ENCODE data around the gene BLM. TPM values are rescaled to one million over a fixed set of nuclear protein-coding genes. Genes with fewer than 3 reads are reported as not detected.
A peak's percentile ranks its signal among the peaks of the same experiment; 100 is the strongest.

Gene BLM
- total RNA-seq, 1 donor from 2014 or later = 0.68 TPM

- DNase-seq (ENCODE audit: low spot score) (no peak), ATAC-seq (no peak)
These were observed 63.8 kb downstream of the BLM start for GRCh38 chr15:90780916-90781315.

DNA sequence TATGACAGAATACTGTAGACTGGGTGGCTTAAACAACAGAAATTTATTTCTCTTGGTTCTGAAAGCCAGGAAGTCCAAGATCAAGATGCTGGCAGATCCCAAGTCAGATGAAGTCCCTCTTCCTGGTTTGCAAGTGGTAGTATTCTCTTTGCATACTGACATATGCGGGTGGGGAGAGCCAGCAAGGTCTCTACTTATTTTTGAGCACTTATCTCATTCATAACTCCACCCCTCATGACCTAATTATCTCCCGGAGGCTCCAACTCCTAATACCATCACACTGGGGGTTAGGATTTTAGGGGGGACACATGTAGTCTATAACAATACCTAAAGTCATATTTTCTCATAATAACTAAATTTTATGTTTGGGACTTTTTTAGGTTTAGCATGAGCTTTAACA, 65.3 kb downstream of the BLM start:
- ATAC-seq = no peak
- DNase-seq (ENCODE audit: low spot score) = no peak

- DNase-seq (ENCODE audit: low spot score) (no peak), ATAC-seq (no peak)
These were observed 70.7 kb downstream of the BLM start for GRCh38 chr15:90787881-90788280.

DNA sequence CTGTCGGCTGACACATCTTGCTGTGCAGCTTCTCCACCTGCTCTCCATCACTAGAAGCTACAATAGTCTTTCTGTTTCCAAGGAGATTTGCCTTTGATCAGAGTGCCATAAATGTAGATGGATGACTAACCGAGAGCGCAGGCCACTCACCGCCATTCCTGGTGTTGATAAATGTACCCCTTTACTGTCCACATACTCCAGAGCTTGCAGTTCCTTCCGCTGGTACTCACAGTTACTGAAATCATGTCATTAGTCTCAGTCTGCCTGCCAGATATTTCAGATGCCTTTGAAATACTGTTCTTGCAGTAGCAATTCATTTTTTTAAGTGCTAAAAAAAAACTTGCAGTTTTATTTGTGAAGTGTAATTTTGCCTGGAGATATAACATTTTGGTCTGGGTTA, 72.3 kb downstream of the BLM start:
- DNase-seq (ENCODE audit: low spot score) (no peak), ATAC-seq (no peak)

DNA sequence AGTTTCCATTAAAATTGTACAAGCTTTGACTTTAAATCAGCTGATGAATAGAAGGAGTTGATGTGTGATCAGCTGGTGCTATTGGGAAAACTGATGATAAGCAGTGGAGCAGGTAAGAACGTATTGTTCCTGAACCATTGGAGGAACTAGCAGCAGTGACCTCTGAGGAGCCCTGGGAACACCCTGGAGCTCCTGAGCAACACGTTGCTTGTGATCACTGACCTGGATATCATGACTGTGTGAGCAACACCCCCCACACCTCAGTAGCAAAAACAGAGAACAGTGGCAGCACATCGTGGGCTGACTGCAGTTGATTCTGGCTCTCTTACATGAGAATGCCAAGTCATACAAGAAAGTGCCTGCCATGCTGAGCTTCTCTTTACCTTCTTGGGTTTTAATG, 72.9 kb downstream of the BLM start:
- DNase-seq (ENCODE audit: low spot score) (no peak), ATAC-seq (no peak)

- DNase-seq (ENCODE audit: low spot score) (no peak), ATAC-seq (no peak)
These were observed 73.4 kb downstream of the BLM start for GRCh38 chr15:90790561-90790960.

- no peak for DNase-seq (ENCODE audit: low spot score)
- no peak for ATAC-seq
These were observed 77.4 kb downstream of the BLM start for GRCh38 chr15:90794538-90794937.

- ATAC-seq (no peak), DNase-seq (ENCODE audit: low spot score) (no peak)
These were observed 82.6 kb downstream of the BLM start for GRCh38 chr15:90799639-90800170.

GRCh38 chr15:90801803-90802202, 84.7 kb downstream of the BLM start:
- no peak for DNase-seq (ENCODE audit: low spot score)
- ATAC-seq = no peak

- DNase-seq (ENCODE audit: low spot score) = no peak
- no peak for ATAC-seq
These were observed 90.1 kb downstream of the BLM start for GRCh38 chr15:90807074-90807785.

DNA sequence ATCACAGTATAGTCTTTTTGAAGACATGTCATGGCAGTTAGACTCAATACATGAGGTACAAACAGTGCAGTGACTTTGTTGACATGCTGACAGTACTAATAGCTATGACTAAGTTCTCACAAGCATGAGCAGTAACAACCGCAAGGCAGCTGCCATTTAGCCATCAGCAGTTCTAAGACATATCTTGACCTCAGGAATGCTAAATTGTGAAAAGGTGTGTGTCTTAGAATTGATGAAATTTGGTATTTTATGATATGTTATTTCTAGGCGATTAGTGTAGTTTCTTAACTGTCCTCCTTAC, 90.6 kb downstream of the BLM start:
- ATAC-seq = no peak
- DNase-seq (ENCODE audit: low spot score) = no peak

- ATAC-seq (peak; percentile 36), DNase-seq (ENCODE audit: low spot score) (no peak)
These were observed 91.5 kb downstream of the BLM start for GRCh38 chr15:90808517-90809235.

DNA sequence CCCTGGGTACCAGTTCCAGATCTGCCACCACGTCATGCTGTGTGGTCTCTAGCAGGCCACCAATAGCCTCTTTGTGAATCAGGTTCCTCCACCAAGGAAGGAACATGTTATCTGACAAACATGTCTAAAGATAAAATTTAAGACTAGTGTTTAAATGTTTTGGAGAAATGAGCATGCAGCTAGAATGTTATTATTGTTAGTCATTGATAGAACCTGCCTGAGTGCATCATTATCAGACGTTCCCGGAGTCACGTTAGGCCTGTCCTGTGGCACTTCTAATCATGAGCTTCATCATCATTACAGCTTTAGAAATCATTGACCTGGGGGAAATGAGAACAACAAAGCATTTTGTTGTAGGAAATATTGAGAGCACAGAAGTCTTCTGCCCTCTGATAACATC, 92.4 kb downstream of the BLM start:
- no peak for ATAC-seq

DNA sequence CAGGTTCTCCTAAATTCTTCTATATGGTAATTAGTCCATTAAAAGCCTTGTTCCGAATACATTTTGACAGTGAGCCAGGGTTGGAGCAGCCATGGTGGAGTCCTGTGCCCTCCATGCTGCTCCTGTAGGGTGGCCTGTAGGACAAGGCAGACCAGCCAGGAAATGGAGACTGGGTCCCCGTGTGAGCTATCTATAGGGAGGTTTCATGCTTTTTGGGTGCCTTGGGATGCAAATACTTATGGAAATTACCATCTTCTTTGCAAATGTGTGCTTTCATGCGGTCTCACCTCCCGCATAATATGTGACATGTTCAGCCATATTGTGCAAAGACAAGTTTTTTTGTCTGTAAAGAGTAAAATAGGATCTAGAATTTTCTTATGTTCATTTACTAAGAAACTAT, 93.2 kb downstream of the BLM start:
- ATAC-seq (no peak), DNase-seq (ENCODE audit: low spot score) (no peak)

More for the DNA sequence above, 92.4 kb downstream of the BLM start:
- no peak for DNase-seq (ENCODE audit: low spot score)

- peak; percentile 35 for DNase-seq (ENCODE audit: low spot score)
- no peak for ATAC-seq
These were observed 95.2 kb downstream of the BLM start for GRCh38 chr15:90812171-90812957.

DNA sequence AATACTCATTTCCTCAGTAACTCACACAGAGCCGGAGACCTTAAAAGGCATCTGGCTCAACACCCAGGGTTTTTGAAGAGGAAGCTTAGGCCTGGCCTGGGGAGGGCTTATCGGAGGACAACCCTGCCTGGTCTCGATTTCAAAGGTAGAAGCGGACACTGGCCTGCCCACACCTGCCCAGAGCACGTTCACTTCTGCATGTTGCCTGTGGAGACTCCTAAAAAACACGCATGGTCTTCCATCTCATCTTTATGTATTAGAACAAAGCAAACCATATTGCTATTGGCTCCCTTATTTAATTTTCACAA, 95.8 kb downstream of the BLM start:
- ATAC-seq (no peak), DNase-seq (ENCODE audit: low spot score) (peak; percentile 38)

GRCh38 chr15:90813796-90814190, 96.6 kb downstream of the BLM start:
- DNase-seq (ENCODE audit: low spot score) (no peak), ATAC-seq (no peak)

GRCh38 chr15:90814191-90814821, 97.2 kb downstream of the BLM start:
- no peak for DNase-seq (ENCODE audit: low spot score)

GRCh38 chr15:90816401-90817116, 99.4 kb downstream of the BLM start:
- no peak for DNase-seq (ENCODE audit: low spot score)

More at GRCh38 chr15:90814191-90814821, 97.2 kb downstream of the BLM start:
- no peak for ATAC-seq

DNA sequence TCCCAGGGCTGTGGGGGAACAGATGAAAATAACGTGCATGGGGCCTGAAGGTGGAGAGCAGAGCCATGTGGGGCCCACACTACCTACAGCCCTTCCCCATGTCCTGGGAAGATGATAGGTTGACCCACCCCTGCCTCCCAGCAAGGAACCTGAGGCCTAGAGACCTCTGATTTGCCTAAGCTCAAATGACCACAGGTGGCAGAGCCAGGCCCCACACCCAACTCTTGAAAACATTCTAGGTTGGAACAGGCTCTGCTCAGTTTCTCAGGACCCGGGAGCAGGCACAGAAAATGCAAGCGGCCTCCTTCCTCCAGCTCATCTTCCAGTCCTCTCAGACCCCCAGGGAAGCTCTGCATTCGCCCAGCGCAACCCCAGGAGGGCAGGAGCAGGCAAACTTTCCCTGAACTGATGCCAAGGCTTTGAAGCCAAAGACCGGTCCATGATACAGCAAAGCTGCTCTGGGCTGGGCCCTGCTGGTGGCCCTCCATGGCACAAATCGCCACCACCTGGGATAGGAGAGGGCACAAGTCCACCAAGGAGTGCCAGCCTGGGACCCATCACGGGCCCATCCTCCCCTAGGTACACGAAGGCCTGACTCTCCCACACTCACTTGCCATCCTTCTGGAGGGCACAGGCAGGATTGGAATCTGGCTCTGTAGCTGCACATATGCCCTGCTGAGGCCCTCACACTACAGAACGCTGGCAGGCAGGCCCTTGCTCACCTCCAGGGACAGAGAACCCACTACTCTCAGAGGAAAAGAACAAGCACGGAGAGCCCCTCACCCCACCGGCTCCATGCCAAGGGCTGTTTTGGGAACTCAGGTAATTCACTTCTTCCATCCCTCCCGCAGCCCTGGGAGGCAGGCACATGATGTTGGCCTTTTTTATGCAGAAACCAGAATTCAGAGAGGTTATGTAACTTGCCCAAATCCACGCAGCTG, 100.2 kb downstream of the BLM start:
- DNase-seq (ENCODE audit: low spot score) (no peak), ATAC-seq (no peak)

More at GRCh38 chr15:90816401-90817116, 99.4 kb downstream of the BLM start:
- no peak for ATAC-seq

All from left lobe of liver (tissue), 2 donors.